Epithelial cell of esophagus (primary cell): ENCODE results near the gene POMT1.
A peak's percentile ranks its signal among the peaks of the same experiment; 100 is the strongest.

ENCODE experiments used
- DNase-seq: peaks from one replicate; pipeline ENCODE4 v3.0.0; 2010; ENCODE audit warnings: low read depth
- H3K4me3 ChIP-seq: 2 replicates; pipeline ENCODE4 v1.5.1; 2011; ENCODE audit warnings: mild to moderate bottlenecking, low read length, control low read depth
- TF ChIP-seq, protein P1 (sequence below): IDR thresholded peaks from 2 replicates; pipeline ENCODE4 v1.5.1; 2011; ENCODE audit warnings: low read depth, mild to moderate bottlenecking, low read length, control low read depth, inconsistent platforms; ENCODE audit not compliant: insufficient read depth; ENCODE audit errors: missing control alignments

Gene POMT1

GRCh38 chr9:131562032-131562959 lies 59.6 kb downstream of the POMT1 start:
- TF ChIP-seq, protein P1, sequence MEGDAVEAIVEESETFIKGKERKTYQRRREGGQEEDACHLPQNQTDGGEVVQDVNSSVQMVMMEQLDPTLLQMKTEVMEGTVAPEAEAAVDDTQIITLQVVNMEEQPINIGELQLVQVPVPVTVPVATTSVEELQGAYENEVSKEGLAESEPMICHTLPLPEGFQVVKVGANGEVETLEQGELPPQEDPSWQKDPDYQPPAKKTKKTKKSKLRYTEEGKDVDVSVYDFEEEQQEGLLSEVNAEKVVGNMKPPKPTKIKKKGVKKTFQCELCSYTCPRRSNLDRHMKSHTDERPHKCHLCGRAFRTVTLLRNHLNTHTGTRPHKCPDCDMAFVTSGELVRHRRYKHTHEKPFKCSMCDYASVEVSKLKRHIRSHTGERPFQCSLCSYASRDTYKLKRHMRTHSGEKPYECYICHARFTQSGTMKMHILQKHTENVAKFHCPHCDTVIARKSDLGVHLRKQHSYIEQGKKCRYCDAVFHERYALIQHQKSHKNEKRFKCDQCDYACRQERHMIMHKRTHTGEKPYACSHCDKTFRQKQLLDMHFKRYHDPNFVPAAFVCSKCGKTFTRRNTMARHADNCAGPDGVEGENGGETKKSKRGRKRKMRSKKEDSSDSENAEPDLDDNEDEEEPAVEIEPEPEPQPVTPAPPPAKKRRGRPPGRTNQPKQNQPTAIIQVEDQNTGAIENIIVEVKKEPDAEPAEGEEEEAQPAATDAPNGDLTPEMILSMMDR = no peak
- peak; percentile 73 for DNase-seq
- H3K4me3 ChIP-seq = no peak overlapping the region

- TF ChIP-seq, protein P1 = no peak
- no peak for DNase-seq
- H3K4me3 ChIP-seq = no peak overlapping the region
Observed at GRCh38 chr9:131565369-131565768, 62.7 kb downstream of the POMT1 start.

DNA sequence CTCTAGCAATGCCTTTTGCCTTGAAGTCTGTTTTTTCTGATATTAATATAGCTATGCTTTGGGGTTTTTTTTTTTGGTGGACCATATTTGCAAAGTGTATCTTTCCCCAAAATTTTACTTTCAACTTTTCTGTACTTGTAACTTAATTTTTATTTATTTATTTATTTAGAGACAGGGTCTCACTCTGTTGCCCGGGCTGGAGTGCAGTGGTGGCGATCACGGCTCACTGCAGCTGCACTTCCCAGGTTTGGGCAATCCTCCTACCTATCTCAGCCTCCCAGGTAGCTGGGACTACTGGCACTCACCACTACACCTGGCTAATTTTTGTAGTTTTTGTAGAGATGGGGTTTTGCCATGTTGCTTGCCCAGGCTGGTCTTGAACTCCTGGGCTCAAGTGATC lies 63.4 kb downstream of the POMT1 start:
- H3K4me3 ChIP-seq = no peak overlapping the region
- no peak for DNase-seq
- TF ChIP-seq, protein P1 = no peak

DNA sequence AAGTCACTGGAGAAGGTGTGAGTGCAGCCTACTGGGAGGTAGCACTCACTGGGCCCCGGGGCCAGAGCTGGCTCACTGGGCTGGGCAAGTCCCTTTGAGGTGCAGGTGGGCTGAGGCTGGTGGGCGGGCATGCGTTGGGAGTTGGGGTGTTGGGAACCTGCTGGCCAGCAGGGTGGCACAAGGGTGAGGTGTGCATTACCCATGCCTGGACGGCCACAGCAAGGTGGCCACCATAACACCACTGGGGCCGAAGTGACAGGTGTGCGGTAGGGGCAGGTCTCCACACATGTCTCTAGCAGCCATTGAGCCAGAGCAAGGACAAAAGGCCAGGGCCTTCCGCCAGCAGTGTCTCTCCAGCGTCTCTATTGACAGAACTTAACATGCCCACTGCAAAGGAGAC lies 65.2 kb downstream of the POMT1 start:
- DNase-seq = no peak
- no peak overlapping the region for H3K4me3 ChIP-seq
- TF ChIP-seq, protein P1 = no peak
